Measurements from ENCODE around the gene RTN4. TPM values are rescaled to one million over a fixed set of nuclear protein-coding genes. Genes with fewer than 3 reads are reported as not detected.

The RTN4 gene
- polyA plus RNA-seq, result 100 to 1,000 TPM in 3 of 4 donors, 10 to 100 TPM in 1; 98.1 to 291 (median 158) TPM
- long read RNA-seq, donor 1, result 0 reads
- long read RNA-seq, donor 2, transcript RTN4-201 (7 exons, 2,333 nt), result minor isoform, 8 of 37 reads
- long read RNA-seq, donor 2, transcript RTN4-215 (2 exons, 860 nt), result minor isoform, 5 of 37 reads
- long read RNA-seq, donor 2, transcript RTN4-205 (7 exons, 1,898 nt), result major isoform, 22 of 37 reads
- long read RNA-seq, donor 2, partial matches to known transcripts, result 0 of 37 reads
- long read RNA-seq, donor 2, other reads (novel, unspliced or antisense), result 0 of 37 reads
- long read RNA-seq, donor 3, transcript RTN4-215 (2 exons, 860 nt), result minor isoform, 7 of 84 reads
- long read RNA-seq, donor 3, transcript RTN4-205 (7 exons, 1,898 nt), result major isoform, 41 of 84 reads
- long read RNA-seq, donor 3, transcript RTN4-201 (7 exons, 2,333 nt), result minor isoform, 14 of 84 reads
- long read RNA-seq, donor 3, partial matches to known transcripts, result 17 of 84 reads
- long read RNA-seq, donor 3, other reads (novel, unspliced or antisense), result 0 of 84 reads
- long read RNA-seq, donor 4, partial matches to known transcripts, result 0 of 3 reads
- long read RNA-seq, donor 4, other reads (novel, unspliced or antisense), result 0 of 3 reads
- long read RNA-seq, donor 5, transcript RTN4-205 (7 exons, 1,898 nt), result major isoform, 23 of 38 reads
- long read RNA-seq, donor 5, partial matches to known transcripts, result 10 of 38 reads
- long read RNA-seq, donor 5, other reads (novel, unspliced or antisense), result 0 of 38 reads
- long read RNA-seq, donor 6, transcript RTN4-201 (7 exons, 2,333 nt), result minor isoform, 21 of 131 reads
- long read RNA-seq, donor 6, transcript RTN4-205 (7 exons, 1,898 nt), result major isoform, 80 of 131 reads
- long read RNA-seq, donor 6, partial matches to known transcripts, result 23 of 131 reads
- long read RNA-seq, donor 6, other reads (novel, unspliced or antisense), result 0 of 131 reads
- long read RNA-seq, donor 7, result 0 reads
- long read RNA-seq, donor 8, transcript RTN4-205 (7 exons, 1,898 nt), result major isoform, 7 of 16 reads
- long read RNA-seq, donor 8, transcript RTN4-201 (7 exons, 2,333 nt), result minor isoform, 6 of 16 reads
- long read RNA-seq, donor 8, partial matches to known transcripts, result 0 of 16 reads
- long read RNA-seq, donor 8, other reads (novel, unspliced or antisense), result 0 of 16 reads
- long read RNA-seq, donor 9, transcript RTN4-201 (7 exons, 2,333 nt), result minor isoform, 9 of 57 reads
- long read RNA-seq, donor 9, transcript RTN4-205 (7 exons, 1,898 nt), result major isoform, 20 of 57 reads
- long read RNA-seq, donor 9, partial matches to known transcripts, result 26 of 57 reads
- long read RNA-seq, donor 9, other reads (novel, unspliced or antisense), result 0 of 57 reads
- long read RNA-seq, donor 10, transcript RTN4-205 (7 exons, 1,898 nt), result major isoform, 77 of 171 reads
- long read RNA-seq, donor 10, transcript RTN4-215 (2 exons, 860 nt), result minor isoform, 19 of 171 reads
- long read RNA-seq, donor 10, transcript RTN4-201 (7 exons, 2,333 nt), result minor isoform, 38 of 171 reads
- long read RNA-seq, donor 10, partial matches to known transcripts, result 27 of 171 reads
- long read RNA-seq, donor 10, other reads (novel, unspliced or antisense), result 5 of 171 reads

GRCh38 chr2:55050100-55050994 is at the start of gene RTN4:
TSS of gene RTN4 (minus strand) at chr2:55050451. CDS start at chr2:55050300, 151 bp downstream.
- no peak for FAIRE-seq
- Histone ChIP-seq H3K4me3 (ENCODE audit: low read depth in 1 of 3, low read length in 3 of 3) (peak within 1 kb of the TSS; percentile 89 to 93 (median 92)), H3K9me3 (ENCODE audit: control insufficient read depth in 2 of 2, insufficient read depth in 1 of 2, low read depth in 1 of 2, low read length in 1 of 2) (no peaks in the 10 kb centered on the region), H3K27ac (ENCODE audit: low read depth in 1 of 3, low read length in 2 of 3) (peak within 1 kb of the TSS; percentile 89 to 100 (median 99)), H3K27me3 (ENCODE audit: control insufficient read depth in 3 of 3, insufficient read depth in 3 of 3, low read length in 3 of 3) (no peaks in the 10 kb centered on the region), H3K4me1 (ENCODE audit: control insufficient read depth in 3 of 3, insufficient read depth in 2 of 3, low read depth in 1 of 3, low read length in 2 of 3) (peaks cover 0 to 22% (median 18%) of the 10 kb centered on the region in 3 donors), H3K36me3 (ENCODE audit: control insufficient read depth in 3 of 3, insufficient read depth in 2 of 3, low read depth in 1 of 3, low read length in 3 of 3) (peaks cover 0 to 2% (median 0%) of the 10 kb centered on the region in 3 donors)
- WGBS, 3 donors, result 0 to 1% (median 1%) methylated on average over 50 to 66 of the region's 66 CpGs
- peak; percentile 99 to 100 for DNase-seq

GRCh38 chr2:55099493-55099877 is 49.2 kb upstream of the RTN4 start:
- H3K4me3 ChIP-seq (ENCODE audit: low read depth in 1 of 3, low read length in 3 of 3), result no peak overlapping the region
- H3K27ac ChIP-seq (ENCODE audit: low read depth in 1 of 3, low read length in 2 of 3), result peak overlapping the region in 1 of 3 donors; percentile 27
- H3K27me3 ChIP-seq (ENCODE audit: control insufficient read depth in 3 of 3, insufficient read depth in 3 of 3, low read length in 3 of 3), result no peaks in the 10 kb centered on the region
- WGBS, 3 donors, result 92 to 96% (median 94%) methylated on average over 2 of the region's 2 CpGs
- no peak for FAIRE-seq
- peaks cover 0 to 5% (median 5%) of the 10 kb centered on the region in 3 donors for H3K4me1 ChIP-seq (ENCODE audit: control insufficient read depth in 3 of 3, insufficient read depth in 2 of 3, low read depth in 1 of 3, low read length in 2 of 3)
- DNase-seq, result no peak
- no peaks in the 10 kb centered on the region for H3K9me3 ChIP-seq (ENCODE audit: control insufficient read depth in 2 of 2, insufficient read depth in 1 of 2, low read depth in 1 of 2, low read length in 1 of 2)
- no peaks in the 10 kb centered on the region for H3K36me3 ChIP-seq (ENCODE audit: control insufficient read depth in 3 of 3, insufficient read depth in 2 of 3, low read depth in 1 of 3, low read length in 3 of 3)

- H3K9me3 ChIP-seq (ENCODE audit: control insufficient read depth in 2 of 2, insufficient read depth in 1 of 2, low read depth in 1 of 2, low read length in 1 of 2), result no peaks in the 10 kb centered on the region
- peak overlapping the region in 1 of 3 donors; percentile 71 for H3K27ac ChIP-seq (ENCODE audit: low read depth in 1 of 3, low read length in 2 of 3)
- no peaks in the 10 kb centered on the region for H3K36me3 ChIP-seq (ENCODE audit: control insufficient read depth in 3 of 3, insufficient read depth in 2 of 3, low read depth in 1 of 3, low read length in 3 of 3)
- FAIRE-seq, result no peak
- DNase-seq, result peak; percentile 33 to 64
- no peak overlapping the region for H3K4me3 ChIP-seq (ENCODE audit: low read depth in 1 of 3, low read length in 3 of 3)
- 22 to 47% (median 43%) methylated on average over 6 of the region's 6 CpGs for WGBS, 3 donors
- H3K4me1 ChIP-seq (ENCODE audit: control insufficient read depth in 3 of 3, insufficient read depth in 2 of 3, low read depth in 1 of 3, low read length in 2 of 3), result peaks cover 0 to 5% (median 5%) of the 10 kb centered on the region in 3 donors
- H3K27me3 ChIP-seq (ENCODE audit: control insufficient read depth in 3 of 3, insufficient read depth in 3 of 3, low read length in 3 of 3), result no peaks in the 10 kb centered on the region
Observed at GRCh38 chr2:55097461-55098410, 47.5 kb upstream of the RTN4 start.

- H3K27me3 ChIP-seq (ENCODE audit: control insufficient read depth in 3 of 3, insufficient read depth in 3 of 3, low read length in 3 of 3), result no peaks in the 10 kb centered on the region
- FAIRE-seq, result no peak
- H3K4me1 ChIP-seq (ENCODE audit: control insufficient read depth in 3 of 3, insufficient read depth in 2 of 3, low read depth in 1 of 3, low read length in 2 of 3), result peaks cover 0 to 5% (median 5%) of the 10 kb centered on the region in 3 donors
- H3K4me3 ChIP-seq (ENCODE audit: low read depth in 1 of 3, low read length in 3 of 3), result no peak overlapping the region
- no peak for DNase-seq
- no peaks in the 10 kb centered on the region for H3K9me3 ChIP-seq (ENCODE audit: control insufficient read depth in 2 of 2, insufficient read depth in 1 of 2, low read depth in 1 of 2, low read length in 1 of 2)
- H3K27ac ChIP-seq (ENCODE audit: low read depth in 1 of 3, low read length in 2 of 3), result peak overlapping the region in 1 of 3 donors; percentile 71
- no peaks in the 10 kb centered on the region for H3K36me3 ChIP-seq (ENCODE audit: control insufficient read depth in 3 of 3, insufficient read depth in 2 of 3, low read depth in 1 of 3, low read length in 3 of 3)
- WGBS, 3 donors, result 42 to 73% (median 68%) methylated on average over 1 of the region's 1 CpG
Observed at GRCh38 chr2:55097082-55097460, 46.8 kb upstream of the RTN4 start.

- Histone ChIP-seq H3K9me3 (ENCODE audit: control insufficient read depth in 2 of 2, insufficient read depth in 1 of 2, low read depth in 1 of 2, low read length in 1 of 2) (no peaks in the 10 kb centered on the region), H3K4me1 (ENCODE audit: control insufficient read depth in 3 of 3, insufficient read depth in 2 of 3, low read depth in 1 of 3, low read length in 2 of 3) (peaks cover 0 to 5% (median 5%) of the 10 kb centered on the region in 3 donors)
- WGBS, 3 donors, result 87 to 89% (median 88%) methylated on average over 3 of the region's 3 CpGs
Observed at GRCh38 chr2:55096586-55096985, 46.3 kb upstream of the RTN4 start.

GRCh38 chr2:55093381-55093780 is 43.1 kb upstream of the RTN4 start:
- no peak for DNase-seq
- no peaks in the 10 kb centered on the region for H3K27me3 ChIP-seq (ENCODE audit: control insufficient read depth in 3 of 3, insufficient read depth in 3 of 3, low read length in 3 of 3)
- H3K4me1 ChIP-seq (ENCODE audit: control insufficient read depth in 3 of 3, insufficient read depth in 2 of 3, low read depth in 1 of 3, low read length in 2 of 3), result peaks cover 0 to 5% (median 0%) of the 10 kb centered on the region in 3 donors
- no peaks in the 10 kb centered on the region for H3K9me3 ChIP-seq (ENCODE audit: control insufficient read depth in 2 of 2, insufficient read depth in 1 of 2, low read depth in 1 of 2, low read length in 1 of 2)
- no peak overlapping the region for H3K27ac ChIP-seq (ENCODE audit: low read depth in 1 of 3, low read length in 2 of 3)
- 69 to 70% (median 70%) methylated on average over 4 of the region's 4 CpGs for WGBS, 3 donors
- no peaks in the 10 kb centered on the region for H3K36me3 ChIP-seq (ENCODE audit: control insufficient read depth in 3 of 3, insufficient read depth in 2 of 3, low read depth in 1 of 3, low read length in 3 of 3)
- no peak overlapping the region for H3K4me3 ChIP-seq (ENCODE audit: low read depth in 1 of 3, low read length in 3 of 3)
- no peak for FAIRE-seq

More at GRCh38 chr2:55096586-55096985, 46.3 kb upstream of the RTN4 start:
- FAIRE-seq (no peak), DNase-seq (no peak)
- H3K27ac ChIP-seq (ENCODE audit: low read depth in 1 of 3, low read length in 2 of 3), result no peak overlapping the region
- H3K36me3 ChIP-seq (ENCODE audit: control insufficient read depth in 3 of 3, insufficient read depth in 2 of 3, low read depth in 1 of 3, low read length in 3 of 3), result no peaks in the 10 kb centered on the region
- H3K4me3 ChIP-seq (ENCODE audit: low read depth in 1 of 3, low read length in 3 of 3), result no peak overlapping the region
- no peaks in the 10 kb centered on the region for H3K27me3 ChIP-seq (ENCODE audit: control insufficient read depth in 3 of 3, insufficient read depth in 3 of 3, low read length in 3 of 3)
